Measurements from ENCODE around the gene B3GNT5.

Gene B3GNT5

GRCh38 chr3:183262875-183263378 is 9.9 kb downstream of the B3GNT5 start:
- no peaks in the 10 kb centered on the region; the same call in 1 of the 2 replicates for H3K9me2 ChIP-seq (replicated peaks; ENCODE audit: low read depth, low read length)
- H4K20me1 ChIP-seq (ENCODE audit: insufficient read depth, low read length, poor library complexity, severe bottlenecking), result no peaks in the 10 kb centered on the region
- no peak overlapping the region for H3K4me3 ChIP-seq (ENCODE audit: low read length, poor library complexity, severe bottlenecking)
- H2AFZ ChIP-seq (ENCODE audit: low read length), result no peak overlapping the region
- no peaks in the 10 kb centered on the region for H3K4me1 ChIP-seq (ENCODE audit: insufficient read depth, low read length, poor library complexity, severe bottlenecking)
- TF ChIP-seq CTCF (conservative IDR thresholded peaks at IDR 0.05; ENCODE audit: low read length) (no peak), EZH2phosphoT487 (IDR thresholded peaks at IDR 0.05; ENCODE audit: borderline replicate concordance) (no peak)
- no peaks in the 10 kb centered on the region for H3F3A ChIP-seq (ENCODE audit: low read depth)
- H3K79me2 ChIP-seq (ENCODE audit: insufficient read depth, low read length), result no peaks in the 10 kb centered on the region
- no peak overlapping the region for H3K4me2 ChIP-seq (ENCODE audit: low read depth, low read length, poor library complexity, severe bottlenecking)
- no peak overlapping the region for H3K9ac ChIP-seq (ENCODE audit: low read depth, low read length, poor library complexity, severe bottlenecking)
- H3K9me3 ChIP-seq (ENCODE audit: insufficient read depth, low read depth, low read length), result no peaks in the 10 kb centered on the region
- H3K36me3 ChIP-seq (ENCODE audit: insufficient read depth, low read length), result no peaks in the 10 kb centered on the region
- H3K27me3 ChIP-seq (ENCODE audit: insufficient read depth, low read length, poor library complexity, severe bottlenecking), result no peaks in the 10 kb centered on the region

GRCh38 chr3:183264268-183264667 is 11.2 kb downstream of the B3GNT5 start:
- no peaks in the 10 kb centered on the region for H3K9me3 ChIP-seq (ENCODE audit: insufficient read depth, low read depth, low read length)
- H3K79me2 ChIP-seq (ENCODE audit: insufficient read depth, low read length), result no peaks in the 10 kb centered on the region
- H3K9me2 ChIP-seq (replicated peaks; ENCODE audit: low read depth, low read length), result no peaks in the 10 kb centered on the region; the same call in 1 of the 2 replicates
- no peak overlapping the region for H3K4me2 ChIP-seq (ENCODE audit: low read depth, low read length, poor library complexity, severe bottlenecking)
- no peaks in the 10 kb centered on the region for H3K4me1 ChIP-seq (ENCODE audit: insufficient read depth, low read length, poor library complexity, severe bottlenecking)
- no peaks in the 10 kb centered on the region for H3K27me3 ChIP-seq (ENCODE audit: insufficient read depth, low read length, poor library complexity, severe bottlenecking)
- no peak overlapping the region for H2AFZ ChIP-seq (ENCODE audit: low read length)
- H4K20me1 ChIP-seq (ENCODE audit: insufficient read depth, low read length, poor library complexity, severe bottlenecking), result no peaks in the 10 kb centered on the region
- no peak for TF ChIP-seq CTCF (conservative IDR thresholded peaks at IDR 0.05; ENCODE audit: low read length)
- TF ChIP-seq EZH2phosphoT487 (IDR thresholded peaks at IDR 0.05; ENCODE audit: borderline replicate concordance), result no peak
- H3K4me3 ChIP-seq (ENCODE audit: low read length, poor library complexity, severe bottlenecking), result no peak overlapping the region
- H3K36me3 ChIP-seq (ENCODE audit: insufficient read depth, low read length), result no peaks in the 10 kb centered on the region
- no peaks in the 10 kb centered on the region for H3F3A ChIP-seq (ENCODE audit: low read depth)
- H3K9ac ChIP-seq (ENCODE audit: low read depth, low read length, poor library complexity, severe bottlenecking), result no peak overlapping the region

GRCh38 chr3:183265157-183265642 is 12.1 kb downstream of the B3GNT5 start:
- no peak for TF ChIP-seq EZH2phosphoT487 (IDR thresholded peaks at IDR 0.05; ENCODE audit: borderline replicate concordance)
- H3K4me1 ChIP-seq (ENCODE audit: insufficient read depth, low read length, poor library complexity, severe bottlenecking), result no peaks in the 10 kb centered on the region
- H3K4me2 ChIP-seq (ENCODE audit: low read depth, low read length, poor library complexity, severe bottlenecking), result no peak overlapping the region
- no peaks in the 10 kb centered on the region for H3K27me3 ChIP-seq (ENCODE audit: insufficient read depth, low read length, poor library complexity, severe bottlenecking)
- no peaks in the 10 kb centered on the region; the same call in 1 of the 2 replicates for H3K9me2 ChIP-seq (replicated peaks; ENCODE audit: low read depth, low read length)
- H3K9ac ChIP-seq (ENCODE audit: low read depth, low read length, poor library complexity, severe bottlenecking), result no peak overlapping the region
- no peak overlapping the region for H3K4me3 ChIP-seq (ENCODE audit: low read length, poor library complexity, severe bottlenecking)
- H3K9me3 ChIP-seq (ENCODE audit: insufficient read depth, low read depth, low read length), result no peaks in the 10 kb centered on the region
- no peak overlapping the region for H2AFZ ChIP-seq (ENCODE audit: low read length)
- H3K36me3 ChIP-seq (ENCODE audit: insufficient read depth, low read length), result no peaks in the 10 kb centered on the region
- H3K79me2 ChIP-seq (ENCODE audit: insufficient read depth, low read length), result no peaks in the 10 kb centered on the region
- H3F3A ChIP-seq (ENCODE audit: low read depth), result no peaks in the 10 kb centered on the region
- H4K20me1 ChIP-seq (ENCODE audit: insufficient read depth, low read length, poor library complexity, severe bottlenecking), result no peaks in the 10 kb centered on the region

- Histone ChIP-seq H3K9me3 (ENCODE audit: insufficient read depth, low read depth, low read length) (no peaks in the 10 kb centered on the region), H3F3A (ENCODE audit: low read depth) (no peaks in the 10 kb centered on the region), H3K4me1 (ENCODE audit: insufficient read depth, low read length, poor library complexity, severe bottlenecking) (no peaks in the 10 kb centered on the region), H3K4me3 (ENCODE audit: low read length, poor library complexity, severe bottlenecking) (no peak overlapping the region), H3K79me2 (ENCODE audit: insufficient read depth, low read length) (no peaks in the 10 kb centered on the region), H2AFZ (ENCODE audit: low read length) (no peak overlapping the region), H3K9ac (ENCODE audit: low read depth, low read length, poor library complexity, severe bottlenecking) (no peak overlapping the region), H3K9me2 (replicated peaks; ENCODE audit: low read depth, low read length) (no peaks in the 10 kb centered on the region), H3K36me3 (ENCODE audit: insufficient read depth, low read length) (no peaks in the 10 kb centered on the region), H3K4me2 (ENCODE audit: low read depth, low read length, poor library complexity, severe bottlenecking) (no peak overlapping the region), H3K27me3 (ENCODE audit: insufficient read depth, low read length, poor library complexity, severe bottlenecking) (no peaks in the 10 kb centered on the region), H4K20me1 (ENCODE audit: insufficient read depth, low read length, poor library complexity, severe bottlenecking) (no peaks in the 10 kb centered on the region)
- TF ChIP-seq EZH2phosphoT487 (IDR thresholded peaks at IDR 0.05; ENCODE audit: borderline replicate concordance) (no peak), CTCF (conservative IDR thresholded peaks at IDR 0.05; ENCODE audit: low read length) (no peak)
Observed at GRCh38 chr3:183265834-183266417, 12.9 kb downstream of the B3GNT5 start.
